LNCAP (cell line): ENCODE results near the gene EPGN.

Experiments used
- TF ChIP-seq, protein P1 (sequence below): fragments of 450-650 bp; IDR thresholded peaks from 2 replicates; pipeline ENCODE4 v1.5.1; 2017; ENCODE audit warnings: mild to moderate bottlenecking

Gene EPGN

DNA sequence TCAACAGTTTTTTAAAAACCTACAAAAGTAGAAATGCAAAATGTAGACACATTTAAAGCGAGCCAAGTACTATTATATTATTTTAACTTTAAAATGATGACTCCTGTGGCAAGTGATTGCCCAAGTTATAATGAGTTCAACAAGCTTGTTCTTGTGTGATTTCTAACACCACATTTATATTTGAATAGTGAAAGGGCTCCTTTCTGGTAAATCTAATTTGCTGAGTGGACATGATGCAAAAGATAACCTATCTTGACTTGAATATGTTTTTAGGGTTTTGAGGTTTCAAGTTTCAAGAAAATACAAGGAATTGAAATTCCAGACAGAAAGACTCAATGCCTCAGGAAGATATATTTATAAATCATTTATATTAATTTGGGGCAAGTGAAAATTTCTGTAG lies 1.1 kb upstream of the EPGN start:
- TF ChIP-seq, protein P1, sequence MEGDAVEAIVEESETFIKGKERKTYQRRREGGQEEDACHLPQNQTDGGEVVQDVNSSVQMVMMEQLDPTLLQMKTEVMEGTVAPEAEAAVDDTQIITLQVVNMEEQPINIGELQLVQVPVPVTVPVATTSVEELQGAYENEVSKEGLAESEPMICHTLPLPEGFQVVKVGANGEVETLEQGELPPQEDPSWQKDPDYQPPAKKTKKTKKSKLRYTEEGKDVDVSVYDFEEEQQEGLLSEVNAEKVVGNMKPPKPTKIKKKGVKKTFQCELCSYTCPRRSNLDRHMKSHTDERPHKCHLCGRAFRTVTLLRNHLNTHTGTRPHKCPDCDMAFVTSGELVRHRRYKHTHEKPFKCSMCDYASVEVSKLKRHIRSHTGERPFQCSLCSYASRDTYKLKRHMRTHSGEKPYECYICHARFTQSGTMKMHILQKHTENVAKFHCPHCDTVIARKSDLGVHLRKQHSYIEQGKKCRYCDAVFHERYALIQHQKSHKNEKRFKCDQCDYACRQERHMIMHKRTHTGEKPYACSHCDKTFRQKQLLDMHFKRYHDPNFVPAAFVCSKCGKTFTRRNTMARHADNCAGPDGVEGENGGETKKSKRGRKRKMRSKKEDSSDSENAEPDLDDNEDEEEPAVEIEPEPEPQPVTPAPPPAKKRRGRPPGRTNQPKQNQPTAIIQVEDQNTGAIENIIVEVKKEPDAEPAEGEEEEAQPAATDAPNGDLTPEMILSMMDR, result no peak

DNA sequence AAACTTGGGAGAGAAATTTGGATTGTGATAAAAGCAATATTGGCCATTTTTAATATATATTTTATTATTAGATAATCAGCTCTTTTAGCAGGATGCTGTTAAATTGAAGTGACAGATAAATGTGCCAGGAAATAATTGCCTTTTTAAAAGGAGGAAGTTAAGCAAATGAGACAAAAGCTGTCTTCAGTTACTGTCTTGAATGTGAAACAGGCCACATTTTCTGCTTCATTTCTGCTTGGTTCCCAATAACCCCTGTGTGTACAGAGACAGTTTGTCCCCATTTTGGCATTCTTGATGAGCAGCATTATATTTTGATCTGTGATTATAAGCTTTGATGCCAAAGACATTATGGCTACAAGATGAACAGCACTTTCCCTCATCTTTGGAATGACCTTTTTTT lies 953 bp downstream of the EPGN start:
- TF ChIP-seq, protein P1, result no peak

DNA sequence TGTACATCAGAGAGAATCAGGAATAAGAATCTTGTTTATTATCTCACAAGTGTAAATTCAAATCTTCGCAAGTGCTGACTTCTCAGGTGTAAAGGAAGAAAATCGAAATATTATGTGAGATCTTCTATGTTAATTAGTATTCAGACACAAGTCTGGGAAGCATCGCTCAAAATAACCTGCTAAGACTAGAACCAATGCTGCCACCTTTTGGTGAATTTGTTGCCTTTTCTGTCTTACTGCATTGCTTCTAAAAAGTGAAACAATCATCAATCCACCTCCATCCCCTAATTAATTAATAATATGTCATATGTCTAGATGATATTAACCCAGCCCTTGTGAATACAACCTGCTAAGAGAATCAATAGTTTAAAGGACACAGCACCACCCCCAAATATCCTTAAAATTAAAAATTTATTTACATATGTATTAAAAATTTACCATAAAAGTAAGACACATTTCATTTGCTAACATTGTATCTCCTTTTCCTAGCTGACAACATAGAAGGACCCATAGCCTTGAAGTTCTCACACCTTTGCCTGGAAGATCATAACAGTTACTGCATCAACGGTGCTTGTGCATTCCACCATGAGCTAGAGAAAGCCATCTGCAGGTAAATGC lies 3.5 kb downstream of the EPGN start:
- TF ChIP-seq, protein P1, result peak; percentile 63

DNA sequence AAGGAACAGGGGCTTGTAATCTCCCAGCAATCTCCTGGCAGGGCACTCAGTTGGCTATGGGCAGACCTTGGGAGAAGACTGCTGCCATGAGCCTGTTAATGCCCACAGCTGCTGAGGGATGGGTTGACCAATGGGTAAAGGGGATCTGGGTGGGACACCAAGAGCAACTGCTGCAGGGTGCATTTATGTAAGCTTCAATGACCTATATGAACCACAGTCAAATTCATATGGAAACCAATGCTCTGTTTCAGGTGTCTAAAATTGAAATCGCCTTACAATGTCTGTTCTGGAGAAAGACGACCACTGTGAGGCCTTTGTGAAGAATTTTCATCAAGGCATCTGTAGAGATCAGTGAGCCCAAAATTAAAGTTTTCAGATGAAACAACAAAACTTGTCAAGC lies 6.1 kb downstream of the EPGN start:
- TF ChIP-seq, protein P1, result no peak

DNA sequence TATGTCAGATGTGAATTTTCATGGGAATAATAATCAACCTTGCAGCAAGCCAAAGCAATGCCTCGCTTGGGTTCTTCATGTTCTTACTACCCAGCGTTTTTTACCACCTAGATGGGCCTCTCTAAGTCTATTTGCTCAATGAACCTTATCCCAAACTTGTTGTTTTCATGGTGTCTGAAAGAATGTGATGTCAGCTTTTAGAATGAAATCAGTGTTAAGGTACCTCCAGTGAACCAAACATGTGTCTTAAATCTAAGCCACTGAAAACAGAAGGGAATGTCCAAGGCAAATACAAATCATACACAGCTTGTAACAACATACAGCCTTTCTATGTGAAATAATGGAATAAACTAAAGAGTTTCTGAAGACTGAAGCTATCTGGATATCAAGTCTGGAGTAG lies 6.7 kb downstream of the EPGN start:
- TF ChIP-seq, protein P1, result no peak

DNA sequence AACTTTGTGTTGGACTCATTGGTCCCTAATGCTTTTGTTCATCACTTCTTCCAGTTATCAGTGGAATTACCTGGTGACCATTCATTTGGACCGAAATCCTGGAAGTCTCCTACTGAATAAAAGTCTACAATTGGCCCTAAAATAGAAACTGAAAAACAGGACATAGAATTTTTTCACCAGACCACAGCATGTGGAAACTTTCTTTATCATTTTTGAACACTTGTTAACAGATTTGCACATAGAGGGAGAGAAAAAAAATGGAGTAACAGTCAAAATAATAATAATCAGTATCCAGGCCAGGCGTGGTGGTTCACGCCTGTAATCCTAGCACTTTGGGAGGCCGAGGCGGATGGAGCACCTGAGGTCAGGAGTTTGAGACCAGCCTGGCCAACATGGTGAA lies 7.1 kb downstream of the EPGN start:
- TF ChIP-seq, protein P1, result no peak

DNA sequence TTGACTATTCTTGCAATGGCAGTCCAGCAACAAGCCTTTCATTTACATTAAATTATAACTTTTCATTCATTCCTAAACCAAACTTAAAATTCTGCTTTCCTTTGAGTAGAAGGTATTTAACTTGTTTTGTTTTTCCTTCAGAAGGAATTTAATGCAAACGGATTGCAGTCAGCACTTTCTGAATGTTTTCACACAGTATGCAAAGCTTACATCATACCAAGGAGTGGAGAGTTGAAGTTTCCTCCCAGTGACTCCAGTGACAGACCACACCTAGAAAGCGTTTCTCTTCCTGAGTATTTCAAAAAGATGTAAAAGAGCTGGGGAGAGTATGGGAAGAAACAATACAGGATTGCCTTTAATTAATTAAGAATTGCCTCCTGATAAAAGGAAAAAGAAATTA lies 8.1 kb downstream of the EPGN start:
- TF ChIP-seq, protein P1, result no peak

DNA sequence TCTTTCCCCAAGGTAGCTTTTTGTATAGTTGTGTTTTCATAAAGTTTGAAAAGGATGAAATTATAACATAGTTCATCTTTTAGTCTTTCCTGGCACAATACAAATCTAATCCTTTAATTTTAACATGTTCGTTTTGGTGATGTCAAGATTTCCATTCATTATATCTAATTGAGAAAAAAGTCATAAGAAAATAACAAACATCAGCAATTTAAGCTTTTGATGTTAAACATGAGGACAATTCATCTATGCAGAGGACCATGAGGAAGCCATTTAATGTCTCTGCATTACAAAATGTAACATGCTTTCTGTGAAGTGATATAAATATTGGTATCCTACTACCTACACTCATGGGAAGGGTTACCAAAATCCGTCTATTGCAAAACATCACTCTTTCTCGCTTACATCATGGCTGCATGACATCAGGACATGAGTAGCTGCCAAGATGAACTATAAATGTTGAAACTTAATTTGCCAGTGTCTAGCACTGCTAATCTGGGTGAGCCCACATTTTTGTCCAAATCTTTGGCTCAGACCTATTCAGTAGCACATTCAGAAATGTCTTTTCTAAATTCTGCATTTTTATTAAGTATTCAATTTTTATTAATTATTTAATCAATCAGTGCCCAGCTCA lies 9.5 kb downstream of the EPGN start:
- TF ChIP-seq, protein P1, result no peak
